GM23248 (cell line): ENCODE results near the gene NFIX. TPM values are rescaled to one million over a fixed set of nuclear protein-coding genes. Genes with fewer than 3 reads are reported as not detected.

Source experiments
- DNase-seq: peaks from one replicate; pipeline ENCODE4 v3.0.0-alpha.2; 2015
- H2AFZ ChIP-seq: fragments of 200-600 bp; sonication (generic); 2 replicates; pipeline ENCODE4 v1.6.1; 2016; ENCODE audit warnings: antibody characterized with exemption
- H3F3A ChIP-seq: fragments of 200-600 bp; sonication (generic); 2 replicates; pipeline ENCODE4 v1.6.1; 2016; ENCODE audit warnings: mild to moderate bottlenecking, antibody characterized with exemption, mixed run types; ENCODE audit not compliant: insufficient read depth
- H3K27ac ChIP-seq: fragments of 200-600 bp; sonication (generic); 2 replicates; pipeline ENCODE4 v1.5.1; 2016; ENCODE audit warnings: mild to moderate bottlenecking
- H3K27me3 ChIP-seq: fragments of 200-600 bp; sonication (generic); replicated peaks from 2 replicates; pipeline ENCODE4 v1.6.1; 2016; ENCODE audit warnings: mild to moderate bottlenecking; ENCODE audit not compliant: insufficient read depth
- H3K36me3 ChIP-seq: fragments of 200-600 bp; sonication (generic); 2 replicates; pipeline ENCODE4 v1.6.1; 2016; ENCODE audit warnings: low read depth, mild to moderate bottlenecking
- H3K4me1 ChIP-seq: fragments of 200-600 bp; sonication (generic); 2 replicates; pipeline ENCODE4 v1.6.1; 2016; ENCODE audit warnings: mild to moderate bottlenecking; ENCODE audit not compliant: insufficient read depth
- H3K4me2 ChIP-seq: fragments of 200-600 bp; sonication (generic); one replicate; pipeline ENCODE4 v1.6.1; 2016; ENCODE audit warnings: mild to moderate bottlenecking; ENCODE audit not compliant: unreplicated experiment
- H3K4me3 ChIP-seq: fragments of 200-600 bp; sonication (generic); 2 replicates; pipeline ENCODE4 v1.5.1; 2016; ENCODE audit warnings: mild to moderate bottlenecking
- H3K79me2 ChIP-seq: fragments of 200-600 bp; sonication (generic); 2 replicates; pipeline ENCODE4 v1.6.1; 2016; ENCODE audit warnings: mild to moderate bottlenecking; ENCODE audit not compliant: insufficient read depth
- H3K9ac ChIP-seq: fragments of 200-600 bp; sonication (generic); 2 replicates; pipeline ENCODE4 v1.6.1; 2016; ENCODE audit warnings: mild to moderate bottlenecking
- H3K9me2 ChIP-seq: fragments of 200-600 bp; sonication (generic); 2 replicates; pipeline ENCODE4 v1.6.1; 2016; ENCODE audit warnings: mixed run types, mild to moderate bottlenecking, moderate library complexity; ENCODE audit not compliant: insufficient read depth
- H3K9me3 ChIP-seq: fragments of 200-600 bp; sonication (generic); one replicate; pipeline ENCODE4 v1.6.1; 2017; ENCODE audit warnings: low read depth
- H4K20me1 ChIP-seq: fragments of 200-600 bp; sonication (generic); 2 replicates; pipeline ENCODE4 v1.6.0; 2016; ENCODE audit not compliant: insufficient read depth
- EZH2 ChIP-seq: fragments of 200-600 bp; sonication (generic); IDR thresholded peaks from 2 replicates; pipeline ENCODE4 v1.6.1; 2018; ENCODE audit warnings: antibody characterized with exemption, mild to moderate bottlenecking; ENCODE audit not compliant: insufficient read depth, poor library complexity, severe bottlenecking
- EZH2phosphoT487 ChIP-seq: fragments of 200-600 bp; sonication (generic); IDR thresholded peaks from 2 replicates; pipeline ENCODE4 v1.6.1; 2018; ENCODE audit warnings: antibody characterized with exemption, moderate library complexity, mild to moderate bottlenecking, low read depth; ENCODE audit not compliant: insufficient read depth
- WGBS, 2 experiments: methylation state at CpG; one replicate each; pipeline ENCODE4 v1.1.6; 2015 to 2017; ENCODE audit warnings: low lambda C conversion rate in 2 of 2, low coverage in 1 of 2; ENCODE audit errors: missing lambda C conversion rate in 2 of 2; 5-methylcytosine and 5-hydroxymethylcytosine counted together
- in situ Hi-C: fragments of 300-500 bp; cut with MboI; formaldehyde crosslinking; loops from 2 replicates; pipeline ENCODE4 v1.15.0; 2020
- polyA plus RNA-seq: library from polyadenylated mRNA; unstranded; fragments of >200 nt; fragmentation: Nextera tagmentation; extraction: Ambion mirVana; gene quantifications from 2 replicates; pipeline ENCODE4 v1.2.1, GENCODE V29; 2016
- total RNA-seq: library from RNA; depleted of rRNA; stranded (reverse); fragments of >200 nt; shearing (Covaris generic); gene quantifications from 2 replicates; pipeline ENCODE4 v1.2.3, GENCODE V29; 2014

Gene NFIX
- total and polyA plus RNA-seq, 2 experiments from 2014 or later = 60.8 to 71.0 TPM

- no peak overlapping the region for H2AFZ ChIP-seq
- peak overlapping the region; percentile 13 for H3K27ac ChIP-seq
- 35% methylated on average over 4 to 5 of the region's 5 CpGs for WGBS, 2 experiments
- H3K9ac ChIP-seq = no peak overlapping the region; the same call in 1 of the 2 replicates
- H3K27me3 ChIP-seq = no peaks in the 10 kb centered on the region
- H3K9me2 ChIP-seq = no peaks in the 10 kb centered on the region
- H3K4me1 ChIP-seq = peaks cover 27% of the 10 kb centered on the region
- DNase-seq = no peak
- no peak overlapping the region for H3K4me3 ChIP-seq
- peaks cover 22% of the 10 kb centered on the region for H3F3A ChIP-seq
- in situ Hi-C loops = loop anchor here (10.0 kb wide), 1 partner anchor 109 kb away; no protein-coding TSS in a partner anchor
- peaks cover 21% of the 10 kb centered on the region for H3K79me2 ChIP-seq
- H3K9me3 ChIP-seq = no peaks in the 10 kb centered on the region
- H4K20me1 ChIP-seq = no peaks in the 10 kb centered on the region
- TF ChIP-seq EZH2phosphoT487 = no peak
- no peak for TF ChIP-seq EZH2
- H3K4me2 ChIP-seq = no peak overlapping the region
- peaks cover 3% of the 10 kb centered on the region; the same call in 1 of the 2 replicates for H3K36me3 ChIP-seq
These were observed 98.8 kb downstream of the NFIX start for GRCh38 chr19:13094106-13094504.

GRCh38 chr19:13094771-13095392 lies 99.6 kb downstream of the NFIX start:
- no peak overlapping the region for H3K9ac ChIP-seq
- H3K36me3 ChIP-seq = peaks cover 3% of the 10 kb centered on the region; the same call in 1 of the 2 replicates
- no peak overlapping the region for H3K4me2 ChIP-seq
- in situ Hi-C loops = loop anchor here (10.0 kb wide), 1 partner anchor 110 kb away; no protein-coding TSS in a partner anchor
- H2AFZ ChIP-seq = no peak overlapping the region
- no peaks in the 10 kb centered on the region for H3K27me3 ChIP-seq
- DNase-seq = no peak
- no peaks in the 10 kb centered on the region for H4K20me1 ChIP-seq
- no peak overlapping the region for H3K27ac ChIP-seq
- H3K9me3 ChIP-seq = no peaks in the 10 kb centered on the region
- no peak overlapping the region for H3K4me3 ChIP-seq
- 51 to 55% methylated on average over 14 to 16 of the region's 16 CpGs for whole genome bisulfite sequencing, 2 experiments
- H3K79me2 ChIP-seq = peaks cover 21% of the 10 kb centered on the region
- TF ChIP-seq EZH2 = no peak
- TF ChIP-seq EZH2phosphoT487 = no peak
- no peaks in the 10 kb centered on the region for H3K9me2 ChIP-seq
- peaks cover 22% of the 10 kb centered on the region for H3F3A ChIP-seq
- H3K4me1 ChIP-seq = peaks cover 27% of the 10 kb centered on the region

GRCh38 chr19:13095393-13095784 lies 100.1 kb downstream of the NFIX start:
- no peak overlapping the region for H3K4me2 ChIP-seq
- WGBS, 2 experiments = 69 to 81% methylated on average over 18 to 25 of the region's 25 CpGs
- H3K4me3 ChIP-seq = no peak overlapping the region
- no peaks in the 10 kb centered on the region for H3K9me3 ChIP-seq
- H3K4me1 ChIP-seq = peaks cover 27% of the 10 kb centered on the region
- H3K36me3 ChIP-seq = peaks cover 3% of the 10 kb centered on the region; the same call in 1 of the 2 replicates
- DNase-seq = no peak
- no peaks in the 10 kb centered on the region for H3K9me2 ChIP-seq
- H3K79me2 ChIP-seq = peaks cover 21% of the 10 kb centered on the region
- TF ChIP-seq EZH2 (no peak), EZH2phosphoT487 (no peak)
- in situ Hi-C loops = loop anchor here (10.0 kb wide), 1 partner anchor 111 kb away; no protein-coding TSS in a partner anchor
- H3K27ac ChIP-seq = no peak overlapping the region
- H2AFZ ChIP-seq = no peak overlapping the region
- H3K9ac ChIP-seq = no peak overlapping the region
- no peaks in the 10 kb centered on the region for H3K27me3 ChIP-seq
- H4K20me1 ChIP-seq = no peaks in the 10 kb centered on the region
- peaks cover 18% of the 10 kb centered on the region for H3F3A ChIP-seq

- Histone ChIP-seq H3K9me2 (no peaks in the 10 kb centered on the region), H3K4me3 (no peak overlapping the region), H3K79me2 (peaks cover 21% of the 10 kb centered on the region), H3K27me3 (no peaks in the 10 kb centered on the region), H3K9ac (peak overlapping the region; percentile 36; the same call in 1 of the 2 replicates), H3K9me3 (no peaks in the 10 kb centered on the region), H3F3A (peaks cover 18% of the 10 kb centered on the region), H2AFZ (no peak overlapping the region), H3K36me3 (peaks cover 3% of the 10 kb centered on the region; the same call in 1 of the 2 replicates), H3K27ac (no peak overlapping the region), H3K4me1 (peaks cover 20% of the 10 kb centered on the region), H4K20me1 (no peaks in the 10 kb centered on the region), H3K4me2 (no peak overlapping the region)
- in situ Hi-C loops = loop anchor here (10.0 kb wide), 1 partner anchor 111 kb away; no protein-coding TSS in a partner anchor
- TF ChIP-seq EZH2 (no peak), EZH2phosphoT487 (no peak)
- no peak for DNase-seq
- WGBS, 2 experiments = 66 to 70% methylated on average over 22 to 44 of the region's 44 CpGs
These were observed 101.0 kb downstream of the NFIX start for GRCh38 chr19:13095934-13096927.
